GM18951 (cell line): ENCODE measurements around the gene KCNH5.
"Not testable (repeated sequence)": the region's sequence is repeated elsewhere in the genome, so short reads cannot be mapped to it uniquely, and the experiment has no call there.

Experiments used
- POLR2A ChIP-seq: IDR thresholded peaks from 4 replicates; pipeline ENCODE4 v1.6.1; 2011; ENCODE audit warnings: mild to moderate bottlenecking; ENCODE audit not compliant: insufficient read length, insufficient read depth; ENCODE audit errors: extremely low read depth
- in situ Hi-C: fragments of 300-500 bp; cut with MboI; formaldehyde crosslinking; loops from one replicate; pipeline ENCODE4 v1.12.0; 2022; ENCODE audit warnings: low sequenced_read_pairs, mixed read lengths, inconsistent platforms; ENCODE audit not compliant: unreplicated experiment

KCNH5 gene

DNA sequence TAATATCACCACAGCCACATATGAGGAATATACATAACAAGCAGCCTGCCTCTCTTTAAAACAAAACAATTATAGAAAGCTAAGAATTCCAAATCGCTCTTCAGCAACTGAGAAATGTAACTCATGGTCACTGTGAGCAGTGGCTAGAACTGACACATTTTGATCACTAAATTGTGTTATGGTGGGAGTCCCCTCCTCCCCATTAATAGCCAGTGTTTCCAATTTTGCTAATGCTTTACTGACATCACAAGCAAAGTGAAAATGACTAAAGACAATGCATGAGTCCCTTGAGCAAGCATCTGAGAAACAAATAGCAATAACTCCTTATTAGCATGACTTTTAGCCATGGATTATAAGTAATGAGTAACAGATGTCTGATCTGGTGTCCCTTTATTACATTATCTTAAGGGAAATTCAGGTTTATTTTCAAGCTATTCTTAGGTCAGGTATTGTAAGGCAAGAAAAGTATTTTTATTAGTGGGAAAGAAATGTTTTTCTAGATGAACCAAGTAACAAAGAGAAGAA is 148.3 kb downstream of the KCNH5 start:
- in situ Hi-C loops: no loop called here
- no peak for TF ChIP-seq POLR2A

DNA sequence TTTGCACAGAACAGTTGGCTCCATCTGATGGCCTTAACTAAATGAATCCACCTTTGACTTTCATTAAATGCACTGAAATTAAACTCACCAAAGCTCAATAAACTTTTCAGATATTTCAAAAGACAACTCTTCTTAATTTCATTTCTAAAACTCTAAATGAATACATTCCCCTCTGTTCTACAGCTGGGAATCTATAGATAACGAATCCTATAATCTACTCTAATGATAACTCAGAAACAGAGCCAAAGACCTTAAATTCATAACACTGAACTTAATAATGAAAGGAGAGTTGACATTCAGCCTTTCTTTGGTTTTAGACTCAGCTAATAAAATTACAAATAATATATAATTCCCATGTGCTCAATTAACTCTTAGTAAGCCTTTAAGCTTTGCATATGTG is 150.5 kb downstream of the KCNH5 start:
- in situ Hi-C loops: no loop called here
- no peak for TF ChIP-seq POLR2A

DNA sequence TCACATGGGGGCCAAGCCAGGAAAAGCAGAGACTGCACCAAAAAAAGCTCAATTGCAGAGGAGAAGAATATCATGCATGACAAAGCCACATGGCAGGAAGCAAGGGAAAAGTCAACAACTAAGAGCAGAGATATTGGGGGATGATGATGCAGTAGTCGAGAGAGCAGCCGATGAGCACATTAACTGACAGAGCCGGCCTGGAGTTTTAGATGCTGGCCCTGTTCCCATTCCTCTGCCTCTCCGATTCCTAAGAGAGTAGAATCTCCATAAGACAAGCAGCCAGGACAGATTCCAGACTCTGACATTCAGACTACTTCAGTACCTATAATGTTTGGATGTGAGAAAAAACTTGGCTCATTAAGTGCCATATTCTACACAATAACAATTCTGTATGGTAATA is 155.9 kb downstream of the KCNH5 start:
- in situ Hi-C loops: no loop called here

DNA sequence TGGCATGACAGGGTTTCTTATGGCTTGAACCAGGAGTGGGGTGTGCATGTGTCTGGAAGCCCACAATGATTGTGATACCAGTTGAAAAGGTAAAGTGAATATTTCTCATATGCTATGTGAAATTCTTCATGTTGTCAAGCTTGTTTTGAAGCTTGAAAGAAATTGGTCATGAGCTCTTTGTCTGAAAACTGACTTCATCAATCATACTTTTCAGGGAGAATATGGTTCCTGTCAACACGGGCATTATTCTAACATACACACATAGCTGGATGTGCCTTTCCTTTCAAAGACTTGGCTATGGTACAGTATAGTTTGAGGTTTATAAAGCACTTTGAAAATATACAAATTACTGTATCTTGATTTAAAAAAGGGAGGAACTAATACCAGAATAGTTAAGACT is 158.8 kb downstream of the KCNH5 start:
- TF ChIP-seq POLR2A: no peak
- in situ Hi-C loops: no loop called here

More for the DNA sequence above, 155.9 kb downstream of the KCNH5 start:
- no peak for TF ChIP-seq POLR2A

DNA sequence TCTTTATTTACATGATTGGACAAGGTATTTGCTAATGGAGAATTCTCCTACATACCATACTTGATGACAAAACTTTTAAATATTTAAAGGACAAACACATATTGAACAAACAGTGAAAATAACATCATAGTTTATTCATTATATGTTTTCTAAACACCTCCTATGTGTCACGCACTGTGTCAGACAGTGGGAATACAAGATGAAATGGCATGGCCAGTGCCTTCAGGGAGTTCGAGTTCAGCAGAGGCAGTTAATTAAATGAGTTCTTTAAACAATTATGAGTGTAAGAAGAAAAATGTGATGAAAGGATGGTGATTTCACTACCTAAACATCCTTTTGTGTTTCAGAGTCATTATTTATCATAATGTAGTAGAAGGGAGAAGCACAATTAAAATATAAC is 159.8 kb downstream of the KCNH5 start:
- no peak for TF ChIP-seq POLR2A
- in situ Hi-C loops: no loop called here

DNA sequence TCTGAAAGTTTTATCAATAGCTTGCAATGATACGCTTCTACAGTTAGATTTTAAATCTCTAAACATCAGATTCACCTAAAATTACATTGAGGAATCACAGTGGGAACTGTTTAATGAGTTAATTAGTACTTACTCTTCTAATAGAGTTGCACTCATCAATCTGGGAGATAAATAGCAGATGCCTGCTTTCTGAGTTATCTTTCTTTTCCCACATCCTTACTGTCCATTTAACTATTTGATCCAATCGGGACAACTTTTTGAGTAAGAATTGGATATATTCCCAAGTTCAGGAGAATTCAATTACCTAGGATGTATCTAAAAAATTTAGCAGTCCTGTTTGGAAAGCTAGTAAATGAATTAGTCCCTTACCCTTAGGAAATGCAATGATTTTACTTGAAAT is 162.3 kb downstream of the KCNH5 start:
- no peak for TF ChIP-seq POLR2A

DNA sequence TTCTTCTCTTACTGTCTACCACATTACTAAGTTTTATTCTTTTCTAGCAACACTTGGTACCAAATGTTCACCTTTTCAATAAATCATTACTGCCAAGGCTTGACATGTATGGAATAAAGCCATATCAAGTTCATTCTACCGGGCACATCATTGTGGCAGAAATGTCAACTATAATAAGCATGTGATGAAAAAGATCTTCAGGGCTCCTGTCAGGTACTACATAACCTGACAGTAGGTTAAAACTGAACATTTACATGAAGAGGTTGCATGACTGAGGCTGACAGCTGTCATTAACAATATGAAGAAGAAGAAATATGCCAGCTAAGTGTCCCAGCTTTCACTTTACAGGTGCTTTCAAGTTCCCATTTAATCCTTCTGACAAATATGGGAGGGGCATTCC is 178.9 kb downstream of the KCNH5 start:
- in situ Hi-C loops: no loop called here
- no peak for TF ChIP-seq POLR2A

More for the DNA sequence above, 162.3 kb downstream of the KCNH5 start:
- in situ Hi-C loops: no loop called here

DNA sequence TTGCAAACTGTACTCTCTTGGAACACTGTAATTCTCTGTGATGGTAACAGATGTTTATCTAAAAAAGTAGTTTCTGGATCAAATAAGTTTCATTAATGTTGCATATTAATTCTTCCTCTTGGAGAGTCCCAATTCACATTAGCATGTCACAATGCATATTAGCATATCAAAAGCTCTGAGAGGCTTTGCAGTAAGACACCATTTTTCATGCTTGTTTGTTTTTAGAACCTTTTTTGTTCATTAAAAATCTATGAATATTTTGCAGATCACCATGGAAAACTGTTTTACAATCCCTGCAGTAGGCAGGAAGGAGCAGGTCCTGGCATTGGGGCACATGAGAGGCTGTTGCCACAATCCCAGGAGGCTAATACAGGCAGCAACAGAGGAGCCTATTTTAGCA is 180.7 kb downstream of the KCNH5 start:
- in situ Hi-C loops: no loop called here
- no peak for TF ChIP-seq POLR2A

DNA sequence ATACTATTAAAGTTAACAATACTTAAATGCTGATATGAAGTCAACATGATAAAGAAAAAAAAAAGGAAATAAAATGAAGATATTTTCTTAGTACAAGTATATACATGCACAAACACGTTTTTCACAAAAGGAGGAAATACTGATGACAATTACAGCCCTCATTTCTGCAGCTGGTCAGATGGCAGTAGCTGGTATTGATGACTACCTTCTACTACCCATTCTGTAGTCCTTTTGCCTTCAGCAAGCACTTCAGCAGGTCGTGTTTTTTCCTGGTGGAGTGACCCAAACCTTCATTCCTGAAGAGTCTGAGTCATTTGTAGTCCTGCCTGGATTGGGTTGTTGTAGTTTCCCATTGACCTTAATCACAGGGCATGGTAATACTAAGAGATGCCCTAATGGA is 187.2 kb downstream of the KCNH5 start:
- in situ Hi-C loops: not testable (repeated sequence)

DNA sequence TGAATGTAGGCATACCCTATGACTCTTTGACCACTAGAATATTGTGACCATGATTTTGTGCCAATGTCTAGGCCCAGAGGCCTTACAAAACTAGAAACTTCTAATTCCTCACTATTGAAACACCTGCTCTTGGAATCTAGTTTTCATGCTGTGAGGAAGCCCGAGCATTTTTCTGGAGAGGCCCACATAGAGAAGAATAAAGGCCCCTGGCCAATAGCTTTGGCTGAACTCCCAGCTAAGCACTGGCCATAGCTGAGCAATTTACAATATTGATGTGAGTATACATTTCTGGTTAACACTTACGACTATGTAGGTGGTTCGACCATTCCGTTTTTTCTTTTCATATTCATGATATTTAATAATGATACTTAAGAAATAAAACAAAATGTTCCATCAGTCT is 190.3 kb downstream of the KCNH5 start:
- TF ChIP-seq POLR2A: no peak
- in situ Hi-C loops: no loop called here

DNA sequence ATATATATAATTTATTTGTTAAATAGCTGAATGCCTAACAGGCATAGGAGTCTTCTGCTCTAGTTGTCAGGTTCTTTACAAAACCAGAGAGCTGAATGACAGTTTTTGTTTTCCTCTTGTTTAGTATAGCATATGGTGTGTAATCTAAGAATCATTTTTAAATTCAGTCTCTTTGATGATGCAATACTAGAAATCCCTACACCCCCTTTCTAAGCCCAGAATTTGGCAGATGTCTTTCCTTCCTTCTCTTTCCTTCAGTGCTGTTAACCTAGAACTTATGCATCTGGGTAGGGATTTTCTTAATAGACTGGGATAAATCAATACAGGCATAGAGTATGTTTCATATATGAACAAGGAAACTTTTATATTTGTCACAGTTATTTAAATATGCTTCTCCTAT is 198.1 kb downstream of the KCNH5 start:
- TF ChIP-seq POLR2A: no peak
- in situ Hi-C loops: no loop called here

DNA sequence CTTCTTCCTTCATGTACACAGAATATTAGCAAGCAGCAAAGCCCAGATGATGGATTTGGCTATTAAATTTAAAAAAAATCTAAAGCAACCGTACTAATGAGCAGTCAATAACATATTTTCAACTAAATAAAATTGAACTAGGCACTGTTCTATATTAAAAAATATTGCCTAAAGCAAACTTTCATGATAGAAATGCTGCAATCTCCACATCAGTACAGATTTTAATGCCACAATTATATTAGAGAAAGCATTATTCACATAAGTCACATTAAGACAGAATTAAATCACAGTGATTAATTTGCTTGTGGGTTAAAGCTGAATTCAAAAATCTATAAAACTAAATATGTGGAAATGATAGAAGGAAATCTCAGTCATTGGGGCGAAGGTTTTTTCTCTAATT is 200.7 kb downstream of the KCNH5 start:
- TF ChIP-seq POLR2A: no peak
- in situ Hi-C loops: no loop called here

DNA sequence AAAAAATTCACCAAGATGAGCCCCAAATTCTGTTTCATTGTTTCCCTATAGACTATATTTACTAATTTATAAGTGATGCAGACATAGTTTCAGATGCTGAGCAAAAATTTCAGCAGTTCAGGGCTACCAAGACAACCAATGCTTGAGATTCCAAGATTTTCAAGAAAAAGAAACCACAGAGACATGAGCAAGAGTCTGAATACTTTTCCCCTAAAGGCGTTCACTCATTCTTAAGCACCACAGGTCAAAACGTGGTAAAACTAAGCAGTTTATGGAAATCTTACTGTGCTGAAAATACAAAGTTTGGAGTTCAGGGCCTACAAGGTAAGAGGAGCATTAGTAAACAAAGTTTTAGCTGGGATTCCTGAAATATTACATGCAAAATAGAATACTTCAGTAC is 221.2 kb downstream of the KCNH5 start:
- TF ChIP-seq POLR2A: no peak
- in situ Hi-C loops: no loop called here

DNA sequence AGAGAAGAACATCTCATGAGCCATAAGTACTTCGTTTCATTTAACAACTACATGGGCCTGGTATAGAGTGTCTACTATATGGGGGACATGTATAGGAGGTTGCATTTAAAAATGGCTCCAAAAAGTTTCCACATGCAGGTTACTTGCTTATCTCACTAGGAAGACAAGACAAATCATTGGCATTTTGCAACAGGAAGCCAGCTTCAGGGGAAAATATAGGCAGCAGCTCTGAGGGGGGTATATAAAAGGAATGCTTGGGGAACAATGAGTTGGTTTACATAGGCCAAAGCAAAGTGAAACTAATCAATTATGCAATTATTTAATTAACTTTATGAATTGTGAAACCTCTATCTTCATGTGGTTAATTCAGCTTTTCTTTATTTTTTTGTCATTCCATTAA is 225.3 kb downstream of the KCNH5 start:
- in situ Hi-C loops: no loop called here
- no peak for TF ChIP-seq POLR2A

DNA sequence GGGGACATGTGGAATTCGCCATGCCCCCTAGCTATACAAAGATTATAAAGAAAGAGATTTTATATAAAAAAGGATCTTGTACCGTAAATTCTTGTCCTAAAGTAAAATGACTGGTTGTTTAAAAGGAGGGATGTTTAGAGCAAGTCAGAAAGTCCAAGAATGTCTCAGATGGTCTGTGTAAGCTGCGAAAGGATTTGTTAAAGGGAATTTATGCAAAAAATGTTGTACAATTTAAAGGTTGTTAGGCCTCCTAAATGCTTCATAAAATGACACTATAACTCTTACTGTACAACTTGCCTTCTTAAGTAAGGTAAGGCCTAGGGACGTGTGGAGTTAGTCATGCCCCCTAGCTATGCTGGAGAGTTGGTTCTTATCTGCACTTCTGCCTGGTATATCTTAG is 237.6 kb downstream of the KCNH5 start:
- in situ Hi-C loops: no loop called here

DNA sequence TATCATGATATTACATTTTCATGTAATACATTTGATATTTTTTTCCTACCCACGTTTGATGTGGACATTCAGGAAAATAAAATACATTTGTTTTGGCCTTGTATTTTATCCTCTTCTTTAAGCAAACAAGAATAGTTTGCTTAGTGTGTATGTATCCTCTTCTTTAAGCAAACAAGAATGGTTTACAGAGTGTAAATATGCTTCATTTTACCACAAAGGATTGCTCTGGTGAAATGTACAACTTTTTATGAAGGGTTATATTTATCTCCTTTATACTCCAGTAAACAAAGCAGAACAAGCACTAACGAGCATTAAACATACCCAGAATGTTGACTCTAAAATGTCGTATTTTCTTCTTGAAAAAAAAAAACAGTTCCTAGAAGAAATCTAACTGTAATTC is 244.7 kb downstream of the KCNH5 start:
- no peak for TF ChIP-seq POLR2A
- in situ Hi-C loops: no loop called here

More for the DNA sequence above, 237.6 kb downstream of the KCNH5 start:
- no peak for TF ChIP-seq POLR2A

DNA sequence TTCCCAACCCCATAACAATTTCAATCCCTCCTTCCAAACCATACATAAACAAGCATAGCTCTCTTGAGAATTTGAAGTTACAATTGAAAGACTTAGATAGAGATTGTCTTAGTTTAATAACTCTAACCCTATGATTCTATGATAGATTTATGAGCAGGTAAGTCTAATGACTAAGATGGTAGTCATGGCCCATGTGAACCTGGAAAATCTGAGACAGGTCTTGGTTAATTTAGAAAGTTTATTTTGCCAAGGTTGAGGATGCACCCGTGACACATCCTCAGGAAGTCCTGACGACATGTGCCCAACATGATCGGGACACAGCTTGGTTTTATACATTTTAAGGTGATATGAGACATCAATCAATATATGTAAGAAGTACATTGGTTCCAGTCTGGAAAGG is 248.8 kb downstream of the KCNH5 start:
- TF ChIP-seq POLR2A: no peak
- in situ Hi-C loops: no loop called here
